Lung (tissue), 12 donors: ENCODE measurements around the gene CLDN7. TPM values are rescaled to one million over a fixed set of nuclear protein-coding genes. Genes with fewer than 3 reads are reported as not detected.
"Not testable (repeated sequence)": the region's sequence is repeated elsewhere in the genome, so short reads cannot be mapped to it uniquely, and the experiment has no call there.

Experiments
- ATAC-seq: fragments of 200-7000 bp; cut with Tn5 transposase; one replicate; pipeline ENCODE4 v1.9.1; 2020; ENCODE audit warnings: moderate number of reproducible peaks; ENCODE audit not compliant: insufficient read depth, low FRiP score
- DNase-seq, 3 donors: peaks; one replicate each; pipeline ENCODE4 v3.0.0-alpha.2; 2013 to 2017
- H3K27ac ChIP-seq, 2 donors: one replicate each; pipeline ENCODE4 v1.5.1; 2013; ENCODE audit warnings: mild to moderate bottlenecking in 2 of 2, moderate library complexity in 2 of 2, control low read depth in 1 of 2, inconsistent platforms in 1 of 2, low read depth in 1 of 2, low read length in 1 of 2
- H3K27me3 ChIP-seq, 3 donors: one replicate each; pipeline ENCODE4 v1.5.1; 2013; ENCODE audit warnings: low read length in 2 of 3; ENCODE audit not compliant: control insufficient read depth in 3 of 3, insufficient read depth in 3 of 3
- H3K36me3 ChIP-seq, 4 donors: one replicate each; pipeline ENCODE4 v1.5.1; 2013; ENCODE audit warnings: low read length in 4 of 4, mild to moderate bottlenecking in 1 of 4, moderate library complexity in 1 of 4; ENCODE audit not compliant: control insufficient read depth in 4 of 4, insufficient read depth in 4 of 4
- H3K4me1 ChIP-seq, 5 donors: one replicate each; pipeline ENCODE4 v1.5.1; 2013; ENCODE audit warnings: low read length in 5 of 5, mild to moderate bottlenecking in 2 of 5, moderate library complexity in 1 of 5; ENCODE audit not compliant: control insufficient read depth in 5 of 5, insufficient read depth in 5 of 5
- H3K4me3 ChIP-seq: one replicate; pipeline ENCODE4 v1.5.1; 2013; ENCODE audit warnings: mild to moderate bottlenecking, control low read depth, moderate library complexity
- H3K9ac ChIP-seq, 2 donors: one replicate each; pipeline ENCODE4 v1.5.1; 2013; ENCODE audit warnings: low read length in 2 of 2, control low read depth in 1 of 2; ENCODE audit not compliant: insufficient read depth in 1 of 2
- H3K9me3 ChIP-seq, 4 donors: one replicate each; pipeline ENCODE4 v1.5.1; 2013; ENCODE audit warnings: low read length in 3 of 4, mild to moderate bottlenecking in 1 of 4, moderate library complexity in 1 of 4; ENCODE audit not compliant: control insufficient read depth in 4 of 4, insufficient read depth in 3 of 4
- CTCF ChIP-seq: IDR thresholded peaks from 2 replicates; pipeline ENCODE4 v1.5.1; 2012; ENCODE audit warnings: mild to moderate bottlenecking; ENCODE audit errors: control extremely low read depth, extremely low read depth
- WGBS, 2 donors: extraction: QIAGEN DNeasy Blood & Tissue Kit; methylation state at CpG; one replicate each; pipeline ENCODE4 v1.1.7; 2013; 5-methylcytosine and 5-hydroxymethylcytosine counted together
- polyA plus RNA-seq, 2 donors: library from polyadenylated mRNA; stranded (reverse); fragments of 200-250 nt; gene quantifications; one replicate each; pipeline ENCODE4 v1.2.1, GENCODE V29; 2013
- total RNA-seq, 2 donors: library from RNA; depleted of rRNA in 1 of 2; stranded (reverse); fragments of >200 nt in 1 of 2; gene quantifications; one replicate each; pipeline ENCODE4 v1.2.1, GENCODE V29; 2014 to 2021
- donor health status: control.
- donor health status: control.
- donor health status: Bipolar disorder and iron deficiency.
- donor health status: healthy.
- donor health status: DM: yes; HTN: yes; CAD: no.

Gene CLDN7
- total and polyA plus RNA-seq, 4 donors: 117 to 199 (median 145) TPM

GRCh38 chr17:7249214-7249613, 13.1 kb downstream of the CLDN7 start:
- Histone ChIP-seq H3K27ac (no peak overlapping the region), H3K9me3 (no peaks in the 10 kb centered on the region), H3K36me3 (peaks cover 2 to 23% (median 17%) of the 10 kb centered on the region in 4 donors), H3K27me3 (no peaks in the 10 kb centered on the region), H3K4me1 (peaks cover 0 to 26% (median 11%) of the 10 kb centered on the region in 5 donors), H3K9ac (no peak overlapping the region), H3K4me3 (no peak overlapping the region)
- ATAC-seq: no peak
- 85 to 96% methylated on average over 6 of the region's 6 CpGs for WGBS, 2 donors
- no peak for DNase-seq
- TF ChIP-seq CTCF: no peak

DNA sequence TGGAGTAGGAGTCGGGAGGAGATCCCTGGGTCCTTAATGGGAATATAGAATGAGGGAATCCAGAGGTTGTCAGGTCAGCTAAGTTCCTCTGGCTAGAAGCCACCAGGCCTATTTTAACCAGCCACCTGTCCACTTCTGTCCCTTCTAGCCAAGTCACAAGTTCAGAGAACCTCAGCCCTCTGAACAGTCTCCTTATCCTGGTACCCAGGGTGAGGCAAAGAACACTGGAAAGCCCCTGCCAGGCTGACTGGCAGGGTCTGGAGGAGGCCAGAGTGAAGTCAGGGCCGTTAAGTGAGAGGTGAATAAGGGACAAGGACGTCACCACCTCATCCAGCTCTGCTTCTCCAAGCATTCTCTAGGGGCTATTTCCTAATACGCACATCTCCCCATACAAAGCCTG, 13.5 kb downstream of the CLDN7 start:
- DNase-seq: no peak
- no peak overlapping the region for H3K4me3 ChIP-seq
- no peaks in the 10 kb centered on the region for H3K9me3 ChIP-seq
- ATAC-seq: no peak
- H3K9ac ChIP-seq: no peak overlapping the region
- WGBS, 2 donors: 70 to 82% methylated on average over 4 of the region's 4 CpGs
- no peaks in the 10 kb centered on the region for H3K27me3 ChIP-seq
- no peak for TF ChIP-seq CTCF
- peaks cover 0 to 26% (median 11%) of the 10 kb centered on the region in 5 donors for H3K4me1 ChIP-seq
- H3K27ac ChIP-seq: no peak overlapping the region
- H3K36me3 ChIP-seq: peaks cover 2 to 23% (median 17%) of the 10 kb centered on the region in 4 donors

DNA sequence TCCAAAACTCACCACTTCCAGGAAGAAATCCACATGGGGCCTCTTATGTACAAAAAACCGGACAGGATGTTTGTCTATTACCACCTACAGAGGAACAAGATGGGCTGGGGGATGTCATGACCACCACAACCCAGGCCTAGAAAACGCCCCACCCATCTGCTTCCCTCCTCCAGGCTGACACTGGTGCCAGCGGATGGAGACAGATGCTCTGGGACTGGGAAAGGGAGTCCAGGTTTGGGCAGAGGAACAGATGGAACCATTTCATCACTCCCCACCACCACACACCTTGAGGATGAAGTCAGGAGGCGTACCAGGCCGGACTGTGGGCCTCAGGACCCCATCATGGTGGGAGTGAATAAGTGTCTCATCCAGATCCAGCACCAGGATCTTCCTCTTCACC, 15.5 kb downstream of the CLDN7 start:
- 88 to 92% methylated on average over 5 of the region's 5 CpGs for WGBS, 2 donors
- peaks cover 2 to 23% (median 20%) of the 10 kb centered on the region in 4 donors for H3K36me3 ChIP-seq
- no peak for ATAC-seq

DNA sequence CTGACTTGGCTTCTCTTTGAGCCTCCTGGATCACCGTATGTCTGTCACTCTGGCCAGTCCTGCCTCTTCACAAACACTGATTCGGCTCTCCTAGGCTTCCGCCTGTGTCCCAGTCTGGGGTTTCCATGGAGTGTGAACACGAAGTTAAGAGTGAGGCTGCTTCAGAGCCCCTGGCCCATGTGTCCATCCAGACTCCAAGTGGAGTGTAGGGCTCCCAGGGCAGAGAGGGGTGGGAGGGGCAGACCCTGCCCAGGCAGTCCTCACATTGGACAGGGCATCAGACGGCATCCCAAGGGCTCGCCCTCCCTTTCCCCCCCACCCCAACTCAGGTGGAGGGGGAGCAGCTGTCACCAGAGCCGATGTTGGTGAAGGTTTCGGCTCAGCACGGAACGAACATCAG, 18.4 kb downstream of the CLDN7 start:
- Histone ChIP-seq H3K4me1 (peaks cover under 1 to 23% (median 14%) of the 10 kb centered on the region in 5 donors), H3K36me3 (peaks cover 8 to 33% (median 27%) of the 10 kb centered on the region in 4 donors)
- not testable (repeated sequence) for H3K9ac ChIP-seq, H3K4me3 ChIP-seq, ATAC-seq, H3K9me3 ChIP-seq, H3K27me3 ChIP-seq, H3K27ac ChIP-seq, DNase-seq
- 83 to 92% methylated on average over 10 of the region's 10 CpGs for WGBS, 2 donors

More for the DNA sequence above, 15.5 kb downstream of the CLDN7 start:
- Histone ChIP-seq H3K4me1 (peaks cover 0 to 23% (median 7%) of the 10 kb centered on the region in 5 donors), H3K4me3 (no peak overlapping the region), H3K9ac (no peak overlapping the region), H3K27me3 (no peaks in the 10 kb centered on the region), H3K9me3 (no peaks in the 10 kb centered on the region), H3K27ac (no peak overlapping the region)
- no peak for DNase-seq
- TF ChIP-seq CTCF: no peak
